CD14-positive monocyte (primary cell): ENCODE measurements around the gene MYO3B. TPM values are rescaled to one million over a fixed set of nuclear protein-coding genes. Genes with fewer than 3 reads are reported as not detected.

Experiments used
- DNase-seq, 3 donors: peaks; one replicate each; pipeline ENCODE4 v3.0.0-alpha.2; 2011 to 2022
- H2AFZ ChIP-seq: 2 replicates; pipeline ENCODE4 v1.6.0; 2012; ENCODE audit warnings: mild to moderate bottlenecking, low read depth, low read length, inconsistent platforms; ENCODE audit not compliant: insufficient read depth, poor library complexity, severe bottlenecking
- H3K27ac ChIP-seq, 2 donors: 1 replicate in 1 of 2; 2 replicates in 1 of 2; pipeline ENCODE4 v1.5.1; 2012 to 2013; ENCODE audit warnings: low read length in 2 of 2, control low read depth in 1 of 2, inconsistent platforms in 1 of 2, low read depth in 1 of 2, mild to moderate bottlenecking in 1 of 2
- H3K27me3 ChIP-seq, 2 donors: one replicate each; pipeline versions ENCODE4 v1.6.0 to v1.6.1; 2011 to 2013; ENCODE audit warnings: low read length in 2 of 2; ENCODE audit not compliant: control insufficient read depth in 2 of 2, insufficient read depth in 2 of 2
- H3K36me3 ChIP-seq, 2 donors: replicated peaks in 1 of 2; 1 replicate in 1 of 2; 2 replicates in 1 of 2; pipeline versions ENCODE4 v1.5.1 to v1.6.1; 2012 to 2013; ENCODE audit warnings: low read length in 2 of 2, control low read depth in 1 of 2, inconsistent platforms in 1 of 2, mild to moderate bottlenecking in 1 of 2; ENCODE audit not compliant: insufficient read depth in 2 of 2, control insufficient read depth in 1 of 2
- H3K4me1 ChIP-seq, 2 donors: 1 replicate in 1 of 2; 2 replicates in 1 of 2; pipeline versions ENCODE4 v1.5.1 to v1.6.1; 2012 to 2013; ENCODE audit warnings: low read length in 2 of 2, control low read depth in 1 of 2, inconsistent platforms in 1 of 2, mild to moderate bottlenecking in 1 of 2, moderate library complexity in 1 of 2; ENCODE audit not compliant: insufficient read depth in 2 of 2, control insufficient read depth in 1 of 2
- H3K4me2 ChIP-seq: replicated peaks from 2 replicates; pipeline ENCODE3; 2012; ENCODE audit warnings: low read length, moderate library complexity, mild to moderate bottlenecking; ENCODE audit not compliant: poor library complexity, severe bottlenecking; ENCODE audit errors: extremely low read depth
- H3K4me3 ChIP-seq, 3 experiments: fragments of 200-600 bp in 1 of 3; sonication (generic) in 1 of 3; replicated peaks in 1 of 3; 1 replicate in 2 of 3; 2 replicates in 1 of 3; pipeline ENCODE4 v1.5.1; 2011 to 2013; ENCODE audit warnings: low read length in 3 of 3, mild to moderate bottlenecking in 3 of 3, control low read depth in 2 of 3, low read depth in 2 of 3, inconsistent platforms in 1 of 3, moderate library complexity in 1 of 3
- H3K79me2 ChIP-seq: 2 replicates; pipeline ENCODE4 v1.6.0; 2012; ENCODE audit warnings: mild to moderate bottlenecking, control low read depth, inconsistent platforms, low read length, moderate library complexity; ENCODE audit not compliant: insufficient read depth
- H3K9ac ChIP-seq: 2 replicates; pipeline ENCODE4 v1.6.0; 2017; ENCODE audit warnings: low read length, mild to moderate bottlenecking; ENCODE audit not compliant: insufficient read depth, poor library complexity, severe bottlenecking
- H3K9me3 ChIP-seq, 2 donors: replicated peaks in 1 of 2; 1 replicate in 1 of 2; 2 replicates in 1 of 2; pipeline versions ENCODE4 v1.5.1 to v1.6.1; 2012 to 2013; ENCODE audit warnings: low read length in 2 of 2, control low read depth in 1 of 2; ENCODE audit not compliant: control insufficient read depth in 1 of 2, insufficient read depth in 1 of 2
- H4K20me1 ChIP-seq: 2 replicates; pipeline ENCODE4 v1.6.0; 2012; ENCODE audit warnings: mild to moderate bottlenecking, low read length, control low read depth, moderate library complexity; ENCODE audit not compliant: insufficient read depth
- H3K27ac Mint-ChIP-seq, 7 donors: one replicate each; pipeline ENCODE4 v1.8.0; 2020; ENCODE audit warnings: mild to moderate bottlenecking in 7 of 7, mixed read lengths in 7 of 7, moderate library complexity in 6 of 7, inconsistent platforms in 2 of 7
- H3K27me3 Mint-ChIP-seq, 3 donors: one replicate each; pipeline ENCODE4 v1.8.0; 2021 to 2022; ENCODE audit warnings: low read depth in 3 of 3, mild to moderate bottlenecking in 3 of 3, mixed read lengths in 3 of 3, moderate library complexity in 3 of 3, inconsistent platforms in 1 of 3
- H3K36me3 Mint-ChIP-seq, 2 donors: one replicate each; pipeline ENCODE4 v1.8.0; 2020; ENCODE audit warnings: mixed read lengths in 2 of 2, inconsistent platforms in 1 of 2, mild to moderate bottlenecking in 1 of 2
- H3K4me1 Mint-ChIP-seq: one replicate; pipeline ENCODE4 v1.8.0; 2020; ENCODE audit warnings: mild to moderate bottlenecking, mixed read lengths
- H3K4me3 Mint-ChIP-seq, 2 donors: one replicate each; pipeline ENCODE4 v1.8.0; 2020; ENCODE audit warnings: mild to moderate bottlenecking in 2 of 2, mixed read lengths in 2 of 2, moderate library complexity in 1 of 2
- H3K9me3 Mint-ChIP-seq, 7 donors: one replicate each; pipeline ENCODE4 v1.8.0; 2020 to 2022; ENCODE audit warnings: mixed read lengths in 7 of 7, mild to moderate bottlenecking in 6 of 7, moderate library complexity in 6 of 7, inconsistent platforms in 2 of 7
- WGBS: methylation state at CpG from one replicate; pipeline ENCODE4 v1.1.5; 2013; ENCODE audit warnings: missing lambda C conversion rate; ENCODE audit not compliant: insufficient coverage; 5-methylcytosine and 5-hydroxymethylcytosine counted together
- intact Hi-C, 2 donors: fragments of 100-400 bp; cut with micrococcal nuclease; formaldehyde crosslinking; loops; one replicate each; pipeline versions ENCODE4 v1.15.0 to v1.15.1; 2023
- polyA plus RNA-seq, 3 donors: library from polyadenylated mRNA; depleted of rRNA in 1 of 3; unstranded in 2 of 3; stranded (reverse) in 1 of 3; fragments of 300-500 nt in 2 of 3; fragments of >200 nt in 1 of 3; fragmentation: Illumina TruSeq in 2 of 3; gene quantifications; 1 replicate in 2 of 3; 2 replicates in 1 of 3; pipeline ENCODE4 v1.2.3, GENCODE V29; 2012 to 2021
- TF ChIP-seq, protein P1 (sequence below): fragments of 200-600 bp; IDR thresholded peaks from one replicate; pipeline ENCODE4 v1.8.0; 2022; ENCODE audit warnings: antibody characterized with exemption, mild to moderate bottlenecking

Gene MYO3B
- polyA plus RNA-seq, 3 donors: not detected

DNA sequence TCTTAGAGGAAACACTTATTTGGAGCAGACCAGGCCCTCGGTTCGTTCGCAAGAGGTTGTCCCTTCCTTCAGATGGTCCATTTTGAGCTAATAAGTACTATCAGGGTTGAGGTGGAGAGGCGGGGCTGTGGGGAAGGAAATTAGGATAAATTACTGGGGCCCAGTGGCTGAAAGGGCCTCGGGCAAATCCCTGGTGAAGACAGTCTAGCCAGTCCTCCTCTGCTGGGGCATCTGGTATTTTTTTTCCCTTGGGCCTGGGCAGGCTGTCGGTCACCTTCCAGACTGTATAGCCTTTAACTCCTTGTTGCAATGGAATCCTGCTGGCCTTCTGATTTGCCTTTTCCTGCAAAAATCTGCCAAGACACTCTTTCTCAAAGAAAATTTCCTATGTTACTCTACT lies 1.7 kb upstream of the MYO3B start:
- no peaks in the 10 kb centered on the region for H3K27me3 Mint-ChIP-seq
- TF ChIP-seq, protein P1, sequence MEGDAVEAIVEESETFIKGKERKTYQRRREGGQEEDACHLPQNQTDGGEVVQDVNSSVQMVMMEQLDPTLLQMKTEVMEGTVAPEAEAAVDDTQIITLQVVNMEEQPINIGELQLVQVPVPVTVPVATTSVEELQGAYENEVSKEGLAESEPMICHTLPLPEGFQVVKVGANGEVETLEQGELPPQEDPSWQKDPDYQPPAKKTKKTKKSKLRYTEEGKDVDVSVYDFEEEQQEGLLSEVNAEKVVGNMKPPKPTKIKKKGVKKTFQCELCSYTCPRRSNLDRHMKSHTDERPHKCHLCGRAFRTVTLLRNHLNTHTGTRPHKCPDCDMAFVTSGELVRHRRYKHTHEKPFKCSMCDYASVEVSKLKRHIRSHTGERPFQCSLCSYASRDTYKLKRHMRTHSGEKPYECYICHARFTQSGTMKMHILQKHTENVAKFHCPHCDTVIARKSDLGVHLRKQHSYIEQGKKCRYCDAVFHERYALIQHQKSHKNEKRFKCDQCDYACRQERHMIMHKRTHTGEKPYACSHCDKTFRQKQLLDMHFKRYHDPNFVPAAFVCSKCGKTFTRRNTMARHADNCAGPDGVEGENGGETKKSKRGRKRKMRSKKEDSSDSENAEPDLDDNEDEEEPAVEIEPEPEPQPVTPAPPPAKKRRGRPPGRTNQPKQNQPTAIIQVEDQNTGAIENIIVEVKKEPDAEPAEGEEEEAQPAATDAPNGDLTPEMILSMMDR: no peak
- no peak overlapping the region for H3K4me3 Mint-ChIP-seq
- 91% methylated on average over 3 of the region's 6 CpGs for WGBS
- Histone ChIP-seq H3K4me2 (no peak overlapping the region), H3K9me3 (no peaks in the 10 kb centered on the region), H3K79me2 (no peaks in the 10 kb centered on the region), H3K4me3 (no peak overlapping the region), H4K20me1 (no peaks in the 10 kb centered on the region), H2AFZ (no peak overlapping the region), H3K27me3 (no peaks in the 10 kb centered on the region), H3K36me3 (no peaks in the 10 kb centered on the region), H3K4me1 (no peaks in the 10 kb centered on the region), H3K27ac (no peak overlapping the region), H3K9ac (no peak overlapping the region)
- peaks cover 0 to 5% (median 2%) of the 10 kb centered on the region in 7 donors for H3K9me3 Mint-ChIP-seq
- H3K4me1 Mint-ChIP-seq: no peaks in the 10 kb centered on the region
- intact Hi-C loops: no loop called here
- no peaks in the 10 kb centered on the region for H3K36me3 Mint-ChIP-seq
- H3K27ac Mint-ChIP-seq: no peak overlapping the region
- no peak for DNase-seq

DNA sequence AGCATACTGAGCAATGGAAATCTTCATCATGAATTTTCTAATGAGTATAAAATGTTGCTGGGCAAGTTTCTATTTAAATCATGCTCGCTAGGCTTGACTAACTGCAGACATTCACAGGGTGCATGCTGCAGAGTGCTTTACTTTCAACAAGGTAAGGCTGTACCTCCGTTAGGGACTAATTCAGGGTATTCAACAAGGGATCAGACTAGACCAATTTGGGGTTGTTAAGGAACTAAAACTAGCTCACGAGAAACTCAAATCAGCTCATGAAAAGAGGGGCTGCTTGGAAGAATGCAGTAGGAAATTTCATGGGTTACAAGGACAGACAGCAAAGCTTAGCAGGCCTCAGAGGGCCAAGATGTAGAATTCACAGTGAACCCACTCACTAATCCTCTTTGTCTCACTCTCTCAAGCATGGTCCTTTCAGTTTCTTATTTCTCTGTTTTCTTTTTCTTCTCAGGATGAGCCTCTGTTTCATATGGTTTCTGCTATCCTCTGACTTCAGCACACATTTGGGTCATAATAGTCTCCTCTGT lies 2.2 kb downstream of the MYO3B start:
- Mint-ChIP-seq H3K36me3 (no peaks in the 10 kb centered on the region), H3K27me3 (no peaks in the 10 kb centered on the region), H3K4me3 (no peak overlapping the region), H3K4me1 (no peaks in the 10 kb centered on the region), H3K27ac (no peak overlapping the region), H3K9me3 (peaks cover 0 to 5% (median 2%) of the 10 kb centered on the region in 7 donors)
- Histone ChIP-seq H3K9ac (no peak overlapping the region), H3K4me2 (no peak overlapping the region), H3K4me1 (no peaks in the 10 kb centered on the region), H3K4me3 (no peak overlapping the region), H3K27ac (no peak overlapping the region), H3K27me3 (no peaks in the 10 kb centered on the region), H2AFZ (no peak overlapping the region), H3K9me3 (no peaks in the 10 kb centered on the region), H4K20me1 (no peaks in the 10 kb centered on the region), H3K36me3 (no peaks in the 10 kb centered on the region), H3K79me2 (no peaks in the 10 kb centered on the region)
- intact Hi-C loops: no loop called here
- TF ChIP-seq, protein P1: no peak
- DNase-seq: no peak
- WGBS: 100% methylated on average over 2 of the region's 3 CpGs
